ENCODE measurements around the gene PRR7. TPM values are rescaled to one million over a fixed set of nuclear protein-coding genes. Genes with fewer than 3 reads are reported as not detected.

Gene PRR7
- total RNA-seq, 2 donors from 2014 or later = 0.90 to 1.1 TPM

DNA sequence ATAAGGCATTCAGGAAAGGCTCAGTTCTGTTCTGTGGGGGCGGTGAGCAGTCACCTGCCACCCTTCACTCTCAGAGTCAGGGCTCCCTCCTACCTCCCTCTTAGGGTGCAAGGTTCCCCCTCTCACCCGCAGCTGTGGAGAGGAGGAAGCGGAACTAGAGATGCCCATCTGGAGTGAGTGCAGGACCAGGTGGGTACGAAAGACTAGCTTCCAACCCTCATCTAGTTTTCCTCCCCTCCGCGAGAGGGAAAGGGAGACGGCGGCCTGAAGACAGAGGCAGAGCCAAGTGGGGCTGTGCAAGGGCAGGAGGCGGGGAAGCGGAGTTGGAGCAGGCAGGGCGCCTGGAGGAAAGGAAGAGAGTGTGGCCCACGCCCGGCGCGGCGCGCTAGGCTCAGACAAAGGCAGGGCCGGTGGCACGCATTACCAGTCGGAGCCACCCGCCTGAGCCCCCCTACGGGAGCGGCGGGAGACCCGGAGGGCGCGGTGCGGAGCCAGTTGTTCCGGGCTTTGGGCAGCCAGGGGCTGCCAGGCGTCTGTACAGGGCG, 7.3 kb downstream of the PRR7 start:
- Histone ChIP-seq H3K4me3 (peak overlapping the region; percentile 64 to 66), H3K27ac (no peak overlapping the region), H3K9me3 (no peaks in the 10 kb centered on the region), H3K27me3 (no peaks in the 10 kb centered on the region), H3K4me1 (peaks cover 0 to 43% of the 10 kb centered on the region in 2 donors), H3K36me3 (no peaks in the 10 kb centered on the region)
- DNase-seq (ENCODE audit: low spot score) = no peak
- TF ChIP-seq, protein P1, sequence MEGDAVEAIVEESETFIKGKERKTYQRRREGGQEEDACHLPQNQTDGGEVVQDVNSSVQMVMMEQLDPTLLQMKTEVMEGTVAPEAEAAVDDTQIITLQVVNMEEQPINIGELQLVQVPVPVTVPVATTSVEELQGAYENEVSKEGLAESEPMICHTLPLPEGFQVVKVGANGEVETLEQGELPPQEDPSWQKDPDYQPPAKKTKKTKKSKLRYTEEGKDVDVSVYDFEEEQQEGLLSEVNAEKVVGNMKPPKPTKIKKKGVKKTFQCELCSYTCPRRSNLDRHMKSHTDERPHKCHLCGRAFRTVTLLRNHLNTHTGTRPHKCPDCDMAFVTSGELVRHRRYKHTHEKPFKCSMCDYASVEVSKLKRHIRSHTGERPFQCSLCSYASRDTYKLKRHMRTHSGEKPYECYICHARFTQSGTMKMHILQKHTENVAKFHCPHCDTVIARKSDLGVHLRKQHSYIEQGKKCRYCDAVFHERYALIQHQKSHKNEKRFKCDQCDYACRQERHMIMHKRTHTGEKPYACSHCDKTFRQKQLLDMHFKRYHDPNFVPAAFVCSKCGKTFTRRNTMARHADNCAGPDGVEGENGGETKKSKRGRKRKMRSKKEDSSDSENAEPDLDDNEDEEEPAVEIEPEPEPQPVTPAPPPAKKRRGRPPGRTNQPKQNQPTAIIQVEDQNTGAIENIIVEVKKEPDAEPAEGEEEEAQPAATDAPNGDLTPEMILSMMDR (IDR thresholded peaks at IDR 0.05) = no peak

DNA sequence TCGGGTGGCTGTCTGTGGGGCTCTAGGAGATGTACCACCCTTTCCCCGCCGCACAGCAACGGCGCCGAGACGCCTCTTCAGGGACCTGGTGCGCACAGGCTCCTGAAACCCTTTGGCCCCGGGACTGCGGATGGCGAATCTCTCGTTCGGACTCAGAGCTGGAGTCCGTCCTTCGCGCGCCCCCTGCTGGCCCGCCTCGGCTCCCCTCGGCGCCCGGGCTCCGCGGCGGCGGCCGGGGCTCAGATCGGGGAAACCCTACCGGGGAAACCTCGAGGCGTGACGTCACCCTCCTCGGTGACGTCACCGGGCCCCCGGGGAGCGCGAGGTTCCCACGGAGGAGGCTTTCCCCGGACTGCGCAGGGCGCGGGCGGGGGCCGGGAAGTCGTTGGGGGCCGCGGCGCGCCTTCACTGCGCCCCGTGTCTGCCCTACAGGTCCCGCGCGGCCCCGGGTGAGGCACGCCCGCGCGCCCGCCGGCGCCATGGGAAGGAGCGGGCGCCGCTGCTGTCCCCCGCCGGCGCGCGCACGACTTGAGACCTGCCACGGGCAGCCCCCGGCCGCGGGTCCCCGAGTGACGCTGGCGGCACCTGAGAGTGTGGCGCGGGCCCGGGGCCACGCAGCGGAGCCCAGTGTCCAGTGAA, 7.9 kb downstream of the PRR7 start:
- peaks cover 0 to 43% of the 10 kb centered on the region in 2 donors for H3K4me1 ChIP-seq
- no peaks in the 10 kb centered on the region for H3K27me3 ChIP-seq
- no peaks in the 10 kb centered on the region for H3K9me3 ChIP-seq
- H3K27ac ChIP-seq = peak overlapping the region; percentile 79 to 84
- DNase-seq (ENCODE audit: low spot score) = peak; percentile 95
- TF ChIP-seq, protein P1 (IDR thresholded peaks at IDR 0.05) = peak; percentile 93 to 96
- peak overlapping the region; percentile 64 to 66 for H3K4me3 ChIP-seq
- H3K36me3 ChIP-seq = no peaks in the 10 kb centered on the region

DNA sequence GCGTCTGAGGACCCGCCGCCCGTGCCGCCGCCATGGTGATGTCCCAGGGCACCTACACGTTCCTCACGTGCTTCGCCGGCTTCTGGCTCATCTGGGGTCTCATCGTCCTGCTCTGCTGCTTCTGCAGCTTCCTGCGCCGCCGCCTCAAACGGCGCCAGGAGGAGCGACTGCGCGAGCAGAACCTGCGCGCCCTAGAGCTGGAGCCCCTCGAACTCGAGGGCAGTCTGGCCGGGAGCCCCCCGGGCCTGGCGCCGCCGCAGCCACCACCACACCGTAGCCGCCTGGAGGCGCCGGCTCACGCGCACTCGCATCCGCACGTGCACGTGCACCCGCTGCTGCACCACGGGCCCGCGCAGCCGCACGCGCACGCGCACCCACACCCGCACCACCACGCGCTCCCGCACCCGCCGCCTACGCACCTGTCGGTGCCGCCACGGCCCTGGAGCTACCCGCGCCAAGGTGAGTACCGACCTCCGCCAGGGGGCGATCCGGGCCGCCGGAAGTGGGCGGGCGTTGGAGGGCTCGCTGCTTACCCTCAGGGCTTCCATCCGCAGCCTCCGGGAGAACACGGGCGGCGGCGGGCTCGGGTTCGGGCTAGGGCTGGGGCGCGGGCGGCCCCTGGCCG, 8.5 kb downstream of the PRR7 start:
- no peaks in the 10 kb centered on the region for H3K9me3 ChIP-seq
- no peak for DNase-seq (ENCODE audit: low spot score)
- peaks cover 0 to 43% of the 10 kb centered on the region in 2 donors for H3K4me1 ChIP-seq
- TF ChIP-seq, protein P1 (IDR thresholded peaks at IDR 0.05) = peak; percentile 68 to 78
- H3K36me3 ChIP-seq = peaks cover 5% of the 10 kb centered on the region
- peak overlapping the region; percentile 79 to 84 for H3K27ac ChIP-seq
- no peaks in the 10 kb centered on the region for H3K27me3 ChIP-seq
- H3K4me3 ChIP-seq = peak overlapping the region; percentile 64 to 66

DNA sequence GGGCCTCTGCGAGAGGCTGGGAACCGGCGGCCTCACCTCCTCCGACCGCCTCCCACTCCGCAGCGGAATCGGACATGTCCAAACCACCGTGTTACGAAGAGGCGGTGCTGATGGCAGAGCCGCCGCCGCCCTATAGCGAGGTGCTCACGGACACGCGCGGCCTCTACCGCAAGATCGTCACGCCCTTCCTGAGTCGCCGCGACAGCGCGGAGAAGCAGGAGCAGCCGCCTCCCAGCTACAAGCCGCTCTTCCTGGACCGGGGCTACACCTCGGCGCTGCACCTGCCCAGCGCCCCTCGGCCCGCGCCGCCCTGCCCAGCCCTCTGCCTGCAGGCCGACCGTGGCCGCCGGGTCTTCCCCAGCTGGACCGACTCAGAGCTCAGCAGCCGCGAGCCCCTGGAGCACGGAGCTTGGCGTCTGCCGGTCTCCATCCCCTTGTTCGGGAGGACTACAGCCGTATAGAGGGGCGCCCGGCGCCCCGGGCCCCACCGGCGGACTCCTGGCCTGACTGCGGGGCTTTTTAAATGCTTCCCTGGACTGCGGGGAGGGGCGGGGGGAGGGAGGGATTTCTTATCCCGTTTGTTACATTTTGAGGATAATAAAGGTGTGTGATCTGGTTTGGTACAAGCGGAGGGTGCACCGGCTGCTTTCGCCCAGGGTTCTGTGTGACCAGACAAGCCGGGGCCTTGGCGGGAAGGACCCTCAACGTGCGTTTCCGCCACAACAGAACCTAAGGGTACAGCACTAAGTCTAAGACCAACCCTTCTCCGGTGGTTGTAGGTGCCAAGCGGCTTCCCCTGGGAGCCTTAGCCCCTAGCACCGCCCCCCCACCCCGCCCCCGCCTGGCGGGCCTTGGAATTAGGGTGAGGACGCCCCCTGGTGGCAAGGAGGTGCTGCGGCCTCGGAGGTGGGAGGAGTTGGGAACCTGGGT, 9.3 kb downstream of the PRR7 start:
- peak overlapping the region; percentile 79 to 84 for H3K27ac ChIP-seq
- TF ChIP-seq, protein P1 (IDR thresholded peaks at IDR 0.05) = peak; percentile 91 to 96
- H3K4me1 ChIP-seq = peaks cover 0 to 39% of the 10 kb centered on the region in 2 donors
- H3K36me3 ChIP-seq = peaks cover 10% of the 10 kb centered on the region
- no peaks in the 10 kb centered on the region for H3K27me3 ChIP-seq
- peak; percentile 97 for DNase-seq (ENCODE audit: low spot score)
- H3K9me3 ChIP-seq = no peaks in the 10 kb centered on the region
- peak overlapping the region; percentile 64 to 66 for H3K4me3 ChIP-seq

DNA sequence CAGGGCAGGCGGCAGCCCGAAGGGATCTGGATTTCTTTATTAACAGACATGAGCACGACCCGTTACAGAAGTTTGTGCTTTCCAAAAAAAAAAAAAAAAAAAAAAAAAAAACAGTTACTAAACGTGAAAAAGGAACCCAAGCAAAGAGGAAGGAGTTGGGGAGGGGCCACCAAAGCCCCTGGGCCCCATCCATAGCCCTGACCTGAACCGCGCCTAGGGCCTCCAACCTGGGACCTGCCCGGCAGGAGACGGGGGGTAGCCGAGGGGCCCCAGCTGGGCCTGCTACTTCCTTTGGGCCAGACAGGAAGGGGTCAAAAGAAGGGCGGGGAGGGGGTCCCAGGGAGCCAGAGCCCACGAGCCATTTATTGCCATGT, 10.0 kb downstream of the PRR7 start:
- H3K9me3 ChIP-seq = no peaks in the 10 kb centered on the region
- H3K4me1 ChIP-seq = peaks cover 0 to 40% of the 10 kb centered on the region in 2 donors
- no peaks in the 10 kb centered on the region for H3K27me3 ChIP-seq
- peak overlapping the region; percentile 21 to 84 for H3K27ac ChIP-seq
- no peak for DNase-seq (ENCODE audit: low spot score)
- TF ChIP-seq, protein P1 (IDR thresholded peaks at IDR 0.05) = peak in 1 of 2 donors; percentile 49
- peaks cover 10% of the 10 kb centered on the region for H3K36me3 ChIP-seq
- H3K4me3 ChIP-seq = no peak overlapping the region

All from right atrium auricular region (tissue), 2 donors.